ENCODE results near the gene EPN2. TPM values are rescaled to one million over a fixed set of nuclear protein-coding genes. Genes with fewer than 3 reads are reported as not detected.

The EPN2 gene
- total RNA-seq, 1 donor from 2014 or later, result 5.4 TPM

DNA sequence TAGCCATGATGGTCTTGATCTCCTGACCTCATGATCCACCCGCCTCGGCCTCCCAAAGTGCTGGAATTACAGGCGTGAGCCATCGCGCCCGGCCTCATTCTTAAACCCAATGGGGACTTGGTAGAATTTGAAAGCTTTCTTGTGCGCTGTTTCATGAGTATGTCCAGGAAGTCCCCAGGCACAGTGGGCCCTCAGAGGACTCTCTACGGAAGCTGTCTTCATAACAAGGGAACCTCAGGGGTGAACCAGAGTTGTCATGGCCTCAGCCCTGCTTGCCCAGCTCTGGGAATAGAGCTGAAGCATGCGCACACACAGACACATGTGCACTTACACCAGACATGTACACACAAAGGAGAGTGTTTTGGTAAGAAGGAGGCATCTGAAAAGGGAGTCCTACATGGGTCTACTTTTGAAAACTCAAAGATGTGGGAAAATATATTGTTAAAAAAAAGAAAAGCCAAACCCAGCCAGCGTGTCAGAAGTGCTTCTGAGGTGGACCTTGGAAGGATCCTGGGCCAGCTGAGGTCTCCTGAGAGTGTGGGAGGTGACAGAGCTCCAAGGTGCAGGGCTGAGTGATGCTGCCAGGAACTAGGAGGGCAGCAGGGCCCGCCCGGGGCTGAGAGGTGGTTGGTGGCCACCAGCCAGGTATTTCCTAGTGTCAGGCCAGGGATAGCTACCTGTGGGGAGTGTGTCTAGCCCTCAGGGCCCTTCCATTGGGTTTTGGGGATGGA, 54.6 kb downstream of the EPN2 start:
- intact Hi-C loops (cut with micrococcal nuclease), result no loop called here

DNA sequence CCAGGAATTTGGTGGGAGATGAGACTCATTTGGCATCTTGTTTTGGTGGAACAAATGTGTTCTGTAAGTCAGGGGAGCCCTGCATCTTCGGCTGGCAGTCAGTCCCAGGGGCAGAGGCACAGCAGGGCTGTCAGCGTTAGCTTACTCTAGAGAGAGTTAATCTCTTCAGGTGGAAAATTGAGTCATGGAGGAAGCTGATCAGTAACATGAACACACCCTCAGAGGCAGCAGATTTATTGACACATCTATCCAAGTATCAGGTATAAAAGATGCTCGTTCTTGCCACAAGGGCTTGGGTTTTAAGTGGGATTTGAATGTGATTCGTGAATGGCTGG, 55.2 kb downstream of the EPN2 start:
- intact Hi-C loops (cut with micrococcal nuclease), result no loop called here

DNA sequence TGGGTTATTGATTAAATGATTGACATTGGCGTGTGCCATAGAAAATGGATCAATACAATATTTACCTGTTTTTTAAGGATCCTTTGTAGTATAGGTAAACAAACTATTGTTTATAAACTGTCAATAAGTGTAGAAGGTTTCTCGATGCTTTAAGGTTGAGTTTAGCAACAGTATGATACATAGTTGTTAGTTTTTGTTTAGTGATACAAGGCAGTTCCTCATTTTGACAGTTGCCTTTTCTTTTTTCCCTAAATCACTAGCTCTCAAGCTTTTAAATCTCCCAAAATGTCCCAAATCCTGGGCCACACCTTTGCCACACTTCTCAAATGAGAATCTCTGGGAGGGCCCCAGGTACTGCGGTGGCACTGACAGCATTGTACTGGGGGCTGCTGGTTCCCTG, 57.3 kb downstream of the EPN2 start:
- intact Hi-C loops (cut with micrococcal nuclease), result no loop called here

DNA sequence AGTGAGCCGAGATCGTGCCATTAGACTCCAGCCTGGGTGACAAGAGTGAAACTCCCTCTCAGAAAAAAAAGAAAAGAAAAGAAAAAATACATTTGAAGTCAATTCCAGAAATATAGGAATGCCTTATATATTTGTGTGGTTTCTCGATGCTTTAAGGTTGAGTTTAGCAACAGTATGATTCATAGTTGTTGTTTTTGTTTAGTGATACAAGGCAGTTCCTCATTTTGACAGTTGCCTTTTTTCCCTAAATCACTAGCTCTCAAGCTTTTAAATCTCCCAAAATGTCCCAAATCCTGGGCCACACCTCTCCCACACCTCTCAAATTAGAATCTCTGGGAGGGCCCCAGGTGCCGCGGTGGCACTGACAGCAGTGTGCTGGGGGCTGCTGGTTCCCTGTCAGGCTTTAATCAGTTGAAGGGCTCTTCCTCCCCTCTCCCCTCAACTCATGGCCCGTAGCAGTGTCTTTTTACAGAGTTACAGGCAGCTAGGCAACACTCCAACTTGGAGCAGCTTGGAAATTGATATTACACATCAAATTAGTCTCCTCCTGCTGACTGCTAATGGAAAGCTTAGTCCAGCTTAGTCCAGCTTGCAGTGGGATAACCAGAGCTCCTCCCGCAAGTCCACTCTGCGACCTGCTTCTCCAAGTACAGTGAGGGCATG, 58.4 kb downstream of the EPN2 start:
- intact Hi-C loops (cut with micrococcal nuclease), result no loop called here

DNA sequence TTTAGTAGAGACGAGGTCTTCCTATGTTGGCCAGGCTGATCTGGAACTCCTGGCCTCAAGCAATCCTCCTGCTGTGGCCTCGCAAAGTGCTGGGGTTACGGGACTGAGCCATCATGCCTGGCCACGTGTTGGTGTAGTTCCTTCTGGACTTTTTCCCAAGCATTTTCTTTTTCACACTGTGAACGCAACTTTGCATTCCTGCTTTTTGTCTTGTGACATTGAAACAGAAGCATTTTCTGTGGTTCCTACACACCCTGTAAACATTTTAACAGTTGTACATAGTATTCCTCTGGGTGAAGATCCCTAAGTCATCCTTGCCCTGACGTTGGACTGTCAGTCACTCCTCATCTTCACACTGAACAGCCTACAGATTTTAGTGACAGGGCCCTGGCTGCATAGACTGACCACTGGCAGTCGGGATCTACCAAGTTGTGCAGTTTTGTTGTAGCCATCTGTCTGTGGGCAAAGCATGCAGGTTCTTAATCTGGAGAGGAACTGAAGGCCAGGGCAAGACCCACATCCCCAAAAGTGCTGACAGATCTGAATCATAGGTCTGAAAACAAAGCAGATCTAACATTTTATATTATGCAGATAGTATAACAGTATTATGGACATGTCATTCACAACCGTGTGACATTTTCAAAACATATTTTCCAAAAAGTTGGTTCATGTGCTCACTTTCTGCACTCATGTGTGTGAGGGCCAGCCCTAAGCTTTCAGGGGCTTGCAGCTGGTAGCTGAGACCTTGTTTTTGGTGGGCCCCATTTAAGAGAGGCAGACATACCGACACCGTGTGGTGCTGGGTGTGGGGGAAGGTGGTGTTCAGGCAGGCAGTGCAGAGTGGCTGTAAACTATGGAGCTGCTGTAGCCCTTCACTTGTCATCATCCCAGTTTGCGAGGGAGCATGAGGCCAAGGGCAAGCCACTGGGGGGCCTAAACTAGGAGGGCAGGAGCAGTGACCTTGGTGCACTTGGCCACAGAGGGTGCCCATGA, 59.9 kb downstream of the EPN2 start:
- intact Hi-C loops (cut with micrococcal nuclease), result no loop called here

DNA sequence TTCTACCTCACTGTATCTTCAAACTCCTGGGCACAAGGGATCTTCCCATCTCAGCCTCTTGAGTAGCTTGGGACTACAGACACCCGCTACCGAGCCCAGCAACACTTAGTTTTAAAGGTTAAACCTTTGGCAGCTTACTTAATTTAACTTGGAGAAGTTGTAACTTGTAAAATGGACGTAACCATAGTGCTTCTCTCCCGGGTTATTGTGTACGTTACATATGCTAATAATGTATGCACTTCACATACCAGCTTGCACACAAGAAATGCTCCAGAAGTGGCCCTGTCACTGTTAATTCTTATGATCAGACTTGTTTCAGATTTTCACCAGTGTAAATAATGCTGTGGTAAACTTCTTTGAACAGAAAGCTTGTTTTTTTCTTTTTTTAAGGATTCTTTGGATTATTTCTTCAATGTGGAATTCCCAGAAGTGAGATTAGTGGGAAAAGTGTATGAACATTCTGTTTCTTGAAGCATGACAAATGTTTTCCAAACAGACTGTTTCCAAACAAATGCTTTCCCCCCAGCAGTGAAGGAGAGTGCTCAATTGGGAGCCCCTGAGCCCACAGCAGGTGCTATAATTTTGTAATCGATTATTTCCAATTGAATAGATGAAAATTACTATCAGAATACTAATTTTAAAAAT, 61.5 kb downstream of the EPN2 start:
- intact Hi-C loops (cut with micrococcal nuclease), result no loop called here

DNA sequence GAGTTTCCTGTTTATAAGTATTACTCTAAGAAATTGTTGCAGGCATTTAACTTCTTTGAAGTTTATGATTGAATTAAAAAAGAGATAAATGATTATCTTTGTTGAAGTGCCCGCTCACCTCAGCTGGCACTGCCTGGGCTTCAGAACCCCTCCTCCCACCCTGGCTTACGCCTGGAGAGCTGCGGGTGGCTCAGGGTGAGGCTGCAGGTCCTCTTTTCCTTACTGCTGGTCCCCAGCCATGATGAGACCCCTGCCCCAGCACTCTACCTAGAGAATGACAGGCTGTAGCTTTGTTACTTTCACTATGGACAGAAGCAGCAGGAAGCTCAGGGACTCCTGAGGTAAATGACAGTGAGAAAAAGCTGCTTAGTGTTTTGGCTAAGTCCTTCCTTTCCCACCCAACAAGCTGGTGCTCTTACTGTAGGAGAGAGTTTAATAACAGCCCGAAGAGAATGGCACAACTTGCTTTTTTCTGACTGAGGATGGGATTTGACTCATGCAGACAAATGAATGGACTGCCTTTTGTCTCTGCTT, 62.1 kb downstream of the EPN2 start:
- intact Hi-C loops (cut with micrococcal nuclease), result no loop called here

DNA sequence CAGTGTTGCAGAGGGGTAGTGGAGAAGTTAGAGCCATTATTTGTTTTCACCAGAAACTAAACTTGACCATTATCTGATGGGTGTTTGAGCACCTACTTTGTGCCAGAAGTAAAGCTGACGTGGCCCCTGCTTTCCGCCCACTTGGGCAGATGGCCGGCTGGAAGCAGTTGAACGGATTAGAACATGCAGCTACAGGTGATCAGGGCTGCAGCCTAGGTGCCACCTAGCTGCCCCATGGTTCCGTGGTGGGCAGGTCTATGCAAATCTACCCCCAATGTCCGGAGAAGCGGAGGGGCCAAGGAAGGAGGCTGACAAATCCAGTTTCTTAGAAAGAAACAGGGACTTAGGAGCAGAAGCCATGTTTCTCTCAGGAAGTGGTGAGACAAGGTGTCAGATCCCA, 62.7 kb downstream of the EPN2 start:
- intact Hi-C loops (cut with micrococcal nuclease), result no loop called here

DNA sequence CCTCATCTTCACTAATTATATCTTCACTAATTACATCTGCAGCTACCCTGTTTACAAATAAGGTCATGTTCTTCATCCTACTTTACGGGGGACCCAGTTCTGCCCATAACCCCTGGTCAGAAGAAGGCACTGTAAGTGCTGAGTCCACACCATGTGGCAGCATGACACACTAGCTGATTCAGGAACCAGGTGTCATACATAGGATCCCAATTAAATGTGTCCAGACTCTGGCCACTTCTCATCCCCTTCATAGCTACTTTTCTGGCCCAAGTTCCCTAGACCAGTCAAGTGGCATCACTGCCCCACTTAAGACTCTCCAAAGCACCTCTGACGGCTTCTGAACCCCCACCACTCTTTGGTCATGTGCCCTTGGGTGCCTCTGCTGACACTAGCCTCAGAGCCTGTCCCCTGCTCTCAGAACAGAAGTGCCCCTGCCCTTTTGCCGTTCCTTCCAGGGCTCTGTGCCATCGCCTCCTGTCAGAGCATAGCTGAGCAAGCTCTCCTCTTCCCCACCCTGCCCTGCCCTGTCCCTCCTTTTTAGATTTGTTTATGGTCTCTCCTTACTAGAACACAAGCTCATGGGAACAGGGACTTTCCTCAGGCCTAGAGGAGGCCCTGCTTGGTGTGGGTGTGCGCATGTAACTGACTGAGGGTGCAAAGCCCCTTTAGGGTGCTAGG, 64.2 kb downstream of the EPN2 start:
- intact Hi-C loops (cut with micrococcal nuclease), result no loop called here

DNA sequence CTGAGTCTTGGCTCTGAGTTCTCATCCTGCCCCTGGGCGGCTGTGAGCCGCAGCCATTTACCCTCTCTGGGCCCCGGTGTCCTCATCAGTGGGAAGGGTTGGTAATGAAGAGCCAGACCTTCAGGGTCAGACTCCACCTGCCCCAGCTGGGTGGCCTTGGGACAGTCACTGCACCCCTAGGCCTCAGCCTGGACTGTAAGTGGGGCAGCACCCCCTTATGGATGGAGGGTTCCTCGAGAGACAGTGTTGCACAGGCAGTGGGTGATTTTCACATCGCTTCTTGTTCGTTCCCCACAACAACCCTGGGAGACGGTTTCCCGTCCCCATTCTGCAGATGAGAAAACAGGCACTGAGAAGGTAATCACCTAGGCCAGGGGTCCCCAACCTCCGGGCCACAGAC, 64.8 kb downstream of the EPN2 start:
- intact Hi-C loops (cut with micrococcal nuclease), result no loop called here

DNA sequence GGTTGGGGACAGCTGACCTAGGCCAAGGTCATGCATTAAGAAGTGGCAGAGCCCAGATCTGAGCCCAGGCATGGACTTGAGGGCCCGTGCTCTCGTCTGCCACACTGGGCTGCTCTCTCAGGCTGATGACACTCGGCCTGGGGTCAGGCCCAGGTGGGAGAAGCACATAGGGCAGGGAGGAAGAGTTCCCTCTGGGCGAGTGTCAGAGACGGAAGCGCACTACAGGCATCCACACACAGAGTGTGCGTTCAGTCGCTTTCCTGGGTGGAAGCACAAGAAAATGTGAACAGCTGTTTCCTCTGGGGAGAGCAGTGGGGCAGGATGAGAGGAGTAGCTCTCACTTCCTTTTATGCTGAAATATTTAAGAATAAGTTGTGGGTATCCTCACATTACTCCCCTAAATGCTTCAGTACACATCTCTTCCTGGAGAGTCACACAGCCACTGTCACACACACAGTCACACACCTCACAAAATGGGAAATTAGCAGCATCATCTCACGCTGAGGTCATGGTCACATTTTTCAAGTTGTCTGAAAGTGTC, 65.7 kb downstream of the EPN2 start:
- intact Hi-C loops (cut with micrococcal nuclease), result no loop called here

DNA sequence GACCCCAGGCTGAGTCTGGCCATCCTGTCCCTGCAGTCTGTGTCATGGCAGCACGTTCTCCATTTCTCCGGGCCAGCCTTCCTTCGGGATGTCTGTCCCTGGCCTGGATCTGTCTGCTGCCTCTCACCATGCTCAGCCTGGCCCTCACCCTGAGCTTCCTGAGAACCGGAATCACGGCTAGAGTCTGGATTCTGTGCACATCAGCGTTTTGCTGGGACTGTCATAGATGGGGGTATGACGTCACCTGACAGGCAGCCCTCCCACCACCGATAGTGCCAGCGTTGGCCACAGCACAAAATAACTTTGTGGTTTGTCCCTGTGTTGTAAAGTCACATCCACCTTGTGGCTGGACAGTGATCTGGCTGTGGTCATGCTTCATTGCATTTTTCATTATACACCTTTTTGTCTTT, 66.2 kb downstream of the EPN2 start:
- intact Hi-C loops (cut with micrococcal nuclease), result no loop called here

DNA sequence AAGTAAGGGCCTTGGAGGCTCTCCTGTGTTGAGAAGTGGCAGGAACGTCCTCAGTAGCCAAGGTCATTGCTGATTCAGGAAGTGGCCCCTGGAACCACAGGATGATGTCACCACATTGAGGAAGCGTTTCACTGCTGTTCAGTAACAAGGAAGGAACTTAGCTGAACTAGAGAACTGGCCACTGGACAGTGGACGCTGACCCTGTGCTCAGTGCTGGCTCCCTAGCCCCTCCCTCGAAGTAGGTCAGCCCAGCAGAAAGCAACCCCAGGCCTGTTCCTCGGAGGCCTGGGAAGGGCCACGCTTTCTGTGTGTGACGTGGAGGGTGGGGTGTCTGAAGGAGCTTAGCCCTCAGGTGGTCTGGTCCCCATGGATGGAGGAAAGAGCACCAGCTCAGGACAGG, 67.0 kb downstream of the EPN2 start:
- intact Hi-C loops (cut with micrococcal nuclease), result no loop called here

DNA sequence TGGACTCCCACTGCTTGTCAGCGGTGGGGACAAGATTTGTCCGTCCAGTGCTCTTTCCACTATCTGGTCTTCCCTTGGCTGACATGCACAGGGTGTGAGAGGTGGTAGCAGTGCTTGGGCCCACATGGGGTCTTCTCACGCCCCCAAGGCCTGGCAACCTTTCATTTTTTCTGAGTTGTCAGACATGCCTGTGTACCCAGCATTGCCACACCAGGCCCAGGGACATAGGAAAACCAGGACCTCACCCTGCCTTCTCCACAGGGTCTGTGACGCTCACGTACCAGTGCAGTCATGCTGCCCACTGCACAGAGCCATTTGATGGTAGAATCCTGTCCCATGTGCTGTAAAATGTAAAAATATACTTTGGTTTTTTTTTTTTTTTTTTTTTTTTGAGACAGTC, 67.6 kb downstream of the EPN2 start:
- intact Hi-C loops (cut with micrococcal nuclease), result no loop called here

DNA sequence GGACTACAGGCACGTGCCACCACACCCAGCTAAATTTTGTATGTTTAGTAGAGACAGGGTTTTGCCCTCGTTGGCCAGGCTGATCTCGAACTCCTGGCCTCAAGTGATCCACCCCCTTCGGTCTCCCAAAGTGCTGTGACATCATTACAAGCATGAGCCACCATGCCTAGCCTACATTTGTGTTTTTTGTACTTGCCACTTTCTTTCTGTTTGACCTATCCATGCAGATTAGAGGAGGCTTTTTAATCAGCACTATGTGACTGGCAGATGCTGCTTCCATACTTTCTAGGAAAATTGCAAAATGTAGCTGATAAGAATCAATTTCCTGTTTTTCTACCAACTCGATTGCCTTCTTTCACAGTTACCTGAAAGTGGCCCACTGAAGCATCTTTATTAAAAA, 68.1 kb downstream of the EPN2 start:
- intact Hi-C loops (cut with micrococcal nuclease), result no loop called here

DNA sequence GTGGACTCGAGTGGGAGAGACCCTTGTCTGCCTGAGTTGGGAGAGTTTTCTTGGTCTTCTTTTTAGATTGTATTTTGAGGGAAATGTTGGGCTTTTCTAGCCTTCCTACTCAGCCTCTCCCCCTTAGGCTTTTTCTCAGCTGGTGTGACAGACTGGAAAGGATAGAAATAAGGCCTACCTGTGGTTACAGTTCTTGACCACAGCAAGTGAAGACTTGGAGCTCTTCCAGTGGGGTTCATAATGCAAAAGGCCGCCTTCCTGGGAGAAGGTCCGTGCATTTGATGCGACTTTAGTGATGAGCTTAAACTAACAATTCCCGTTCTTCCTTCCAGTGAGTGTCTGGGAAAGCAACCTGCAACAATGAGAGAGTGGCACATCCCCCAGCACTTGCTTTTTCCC, 68.6 kb downstream of the EPN2 start:
- intact Hi-C loops (cut with micrococcal nuclease), result no loop called here

DNA sequence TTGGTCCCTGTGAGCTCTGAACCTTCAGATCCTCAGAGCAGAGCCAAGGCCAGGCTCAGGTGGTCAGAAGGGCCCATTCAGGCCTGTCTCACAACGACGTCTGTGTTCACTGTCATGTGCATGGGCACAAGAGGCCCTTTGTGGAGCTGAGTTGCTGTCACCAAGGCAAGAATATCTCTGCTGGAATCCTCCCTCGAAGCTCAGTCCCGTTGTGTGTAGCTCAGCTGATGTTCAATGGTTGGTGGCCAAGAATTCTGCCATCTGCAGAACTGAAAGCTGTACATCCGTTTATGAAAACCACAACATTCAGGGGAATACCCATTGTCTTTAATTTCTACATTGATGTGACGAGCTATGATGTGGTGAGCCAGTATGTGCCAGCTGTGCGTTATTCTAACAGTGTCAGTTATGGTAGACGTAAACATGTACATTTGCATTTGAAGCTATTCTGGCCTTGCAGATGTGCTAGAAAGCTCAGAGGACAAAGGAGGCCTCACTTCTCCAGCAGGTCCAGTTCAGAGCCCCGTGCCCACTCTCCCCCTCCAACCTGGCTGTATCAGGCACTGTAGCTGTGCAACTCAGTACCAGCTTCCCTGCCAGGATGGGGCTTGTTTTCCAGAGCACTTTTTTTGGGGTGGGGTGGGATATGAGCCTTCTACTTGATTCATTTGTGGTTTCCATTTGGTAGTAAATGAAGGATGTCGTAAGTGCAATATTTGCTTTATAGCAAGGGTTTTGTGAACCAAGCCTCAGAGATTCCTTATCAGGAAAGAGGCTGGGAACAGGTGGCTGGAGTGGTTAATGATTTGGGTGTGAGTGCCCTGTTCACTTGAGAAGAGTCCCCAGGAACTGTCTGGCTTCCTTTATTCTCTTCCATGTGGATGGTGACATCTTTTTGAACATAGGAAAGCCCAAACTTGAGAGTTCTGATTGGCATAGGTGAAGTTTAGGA, 69.3 kb downstream of the EPN2 start:
- intact Hi-C loops (cut with micrococcal nuclease), result no loop called here

DNA sequence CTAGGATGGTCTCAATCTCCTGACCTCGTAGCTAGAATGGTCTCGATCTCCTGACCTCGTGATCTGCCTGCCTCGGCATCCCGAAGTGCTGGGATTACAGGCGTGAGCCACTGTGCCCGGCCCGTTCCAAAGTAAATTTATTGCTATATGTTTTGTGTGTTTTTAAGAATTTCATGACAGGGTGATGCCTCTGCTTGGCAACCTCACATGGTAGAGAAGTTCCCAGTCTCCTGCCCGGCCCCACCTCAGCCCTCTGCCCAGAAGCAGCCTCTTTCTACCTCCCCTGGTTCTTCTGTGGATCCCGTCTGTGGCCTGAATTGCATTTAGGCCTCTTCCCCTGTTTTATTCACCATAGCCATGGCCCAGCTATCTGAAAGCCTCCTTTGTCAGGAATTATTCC, 70.4 kb downstream of the EPN2 start:
- intact Hi-C loops (cut with micrococcal nuclease), result no loop called here

DNA sequence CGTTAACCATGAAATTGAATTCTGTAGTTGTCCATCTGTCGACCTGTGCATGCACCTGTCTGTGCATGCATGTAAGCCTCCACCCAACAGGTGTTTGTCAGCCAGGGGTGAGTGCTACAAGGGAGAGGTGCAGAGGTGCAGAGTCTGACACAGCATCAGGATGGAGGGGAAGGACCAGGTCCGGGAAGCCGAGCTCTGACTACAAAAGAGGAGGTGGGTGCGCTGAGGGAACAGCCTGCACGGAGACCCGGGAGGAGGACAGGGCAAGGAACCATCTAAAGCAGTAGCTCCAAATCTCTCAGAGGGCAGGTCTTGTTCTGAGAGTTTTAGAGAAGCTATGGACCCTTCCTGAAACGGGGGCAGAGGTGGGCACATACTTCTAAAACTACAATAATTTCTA, 71.2 kb downstream of the EPN2 start:
- intact Hi-C loops (cut with micrococcal nuclease), result no loop called here
